Measurements from ENCODE around the gene OMP. TPM values are rescaled to one million over a fixed set of nuclear protein-coding genes. Genes with fewer than 3 reads are reported as not detected.

The OMP gene
- total RNA-seq, 1 donor from 2014 or later, result not detected

GRCh38 chr11:77111277-77111676 lies 8.6 kb downstream of the OMP start:
- Mint-ChIP-seq H3K27me3 (ENCODE audit: low read depth) (no peaks in the 10 kb centered on the region), H3K4me3 (no peak overlapping the region), H3K9me3 (no peaks in the 10 kb centered on the region), H3K4me1 (peaks cover 5% of the 10 kb centered on the region), H3K27ac (ENCODE audit: unreplicated experiment) (peak overlapping the region; percentile 13), H3K36me3 (ENCODE audit: low read depth) (no peaks in the 10 kb centered on the region)
- no peak for DNase-seq (ENCODE audit: low read depth, low spot score)
- TF ChIP-seq CTCF (conservative IDR thresholded peaks at IDR 0.05), result no peak

- Mint-ChIP-seq H3K36me3 (ENCODE audit: low read depth) (no peaks in the 10 kb centered on the region), H3K9me3 (no peaks in the 10 kb centered on the region), H3K27me3 (ENCODE audit: low read depth) (no peaks in the 10 kb centered on the region), H3K27ac (ENCODE audit: unreplicated experiment) (no peak overlapping the region), H3K4me1 (peaks cover 5% of the 10 kb centered on the region), H3K4me3 (no peak overlapping the region)
- no peak for TF ChIP-seq CTCF (conservative IDR thresholded peaks at IDR 0.05)
- no peak for DNase-seq (ENCODE audit: low read depth, low spot score)
Observed at GRCh38 chr11:77111946-77112345, 9.3 kb downstream of the OMP start.

DNA sequence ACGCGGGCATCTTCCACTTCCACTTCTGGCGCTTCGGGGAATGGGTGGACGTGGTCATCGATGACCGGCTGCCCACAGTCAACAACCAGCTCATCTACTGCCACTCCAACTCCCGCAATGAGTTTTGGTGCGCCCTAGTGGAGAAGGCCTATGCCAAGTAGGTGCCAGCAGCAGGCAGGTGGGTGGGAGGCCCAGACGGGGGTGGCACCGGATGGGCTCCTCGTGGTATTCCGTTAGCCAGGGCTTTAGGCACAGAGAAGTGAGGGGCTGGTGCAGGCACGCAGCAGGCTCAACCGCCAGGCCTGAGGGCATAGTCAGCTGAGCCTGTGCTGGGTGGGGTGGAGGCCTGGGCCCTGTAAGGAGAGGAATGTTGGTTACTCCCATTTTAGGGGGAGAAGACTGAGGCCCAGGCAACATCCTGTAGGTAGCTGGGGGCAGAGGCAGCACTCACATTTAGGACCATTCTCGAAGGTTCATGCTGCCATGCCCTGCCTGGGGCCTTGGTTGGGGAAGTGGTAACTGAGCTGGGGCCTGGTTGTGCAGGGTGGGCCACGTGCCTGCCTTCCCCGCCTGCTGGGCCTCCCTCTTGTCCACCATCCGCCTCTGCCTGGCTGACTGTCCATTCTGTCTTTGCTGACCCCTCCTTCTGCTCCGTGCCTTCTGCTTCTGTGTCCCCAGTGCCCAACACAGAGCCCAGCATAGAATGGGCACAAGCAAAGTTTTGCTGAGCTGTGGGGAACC lies 10.2 kb downstream of the OMP start:
- Mint-ChIP-seq H3K9me3 (no peaks in the 10 kb centered on the region), H3K4me3 (no peak overlapping the region), H3K4me1 (peaks cover 13% of the 10 kb centered on the region), H3K36me3 (ENCODE audit: low read depth) (no peaks in the 10 kb centered on the region), H3K27me3 (ENCODE audit: low read depth) (no peaks in the 10 kb centered on the region), H3K27ac (ENCODE audit: unreplicated experiment) (no peak overlapping the region)
- DNase-seq (ENCODE audit: low read depth, low spot score), result no peak
- TF ChIP-seq CTCF (conservative IDR thresholded peaks at IDR 0.05), result no peak

DNA sequence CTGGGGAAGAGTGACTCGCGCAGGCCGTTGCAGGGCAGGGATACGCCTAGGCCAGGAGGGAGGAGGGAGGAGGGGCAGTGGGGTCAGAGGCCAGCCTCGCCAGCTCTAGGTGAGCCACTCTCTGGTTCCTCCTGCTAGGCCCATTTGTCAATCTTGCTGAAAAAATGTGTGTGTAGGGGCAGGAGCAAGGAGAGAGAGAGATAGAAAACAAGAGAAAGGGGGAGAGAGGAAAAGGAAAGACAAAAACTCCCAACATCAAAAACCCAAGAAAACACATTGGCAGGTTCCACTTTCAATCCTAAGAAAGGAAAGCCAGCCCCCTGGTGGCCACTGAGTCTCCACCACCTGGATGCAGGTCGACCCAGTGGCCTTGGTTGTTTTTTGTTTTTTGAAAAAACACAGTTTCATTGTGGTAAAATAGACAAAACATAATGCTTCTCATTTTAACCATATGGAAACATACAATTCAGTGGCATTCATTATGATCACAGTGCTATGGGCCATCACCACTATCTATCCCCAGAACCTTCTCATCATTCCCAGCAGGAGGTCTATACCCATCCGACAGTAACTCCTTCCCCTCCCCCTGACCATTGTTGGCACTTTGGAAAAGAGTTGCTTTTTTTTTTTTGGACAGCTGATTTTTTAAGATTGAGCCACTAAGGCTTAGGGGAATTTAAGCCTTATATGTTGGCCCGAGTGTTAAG lies 10.9 kb downstream of the OMP start:
- DNase-seq (ENCODE audit: low read depth, low spot score), result peak; percentile 29

DNA sequence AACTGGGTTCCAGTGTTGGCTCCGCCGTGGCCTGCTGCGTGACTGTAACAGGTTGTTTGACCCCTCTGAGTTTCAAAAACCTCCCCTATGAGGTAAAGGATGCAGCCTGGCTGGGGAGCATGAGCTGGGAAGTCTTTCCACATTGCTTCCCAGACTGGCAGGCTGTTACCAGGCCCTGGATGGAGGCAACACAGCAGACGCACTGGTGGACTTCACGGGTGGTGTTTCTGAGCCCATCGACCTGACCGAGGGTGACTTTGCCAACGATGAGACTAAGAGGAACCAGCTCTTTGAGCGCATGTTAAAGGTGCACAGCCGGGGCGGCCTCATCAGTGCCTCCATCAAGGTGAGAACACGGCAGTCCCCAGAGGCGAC lies 11.4 kb downstream of the OMP start:
- no peak for TF ChIP-seq CTCF (conservative IDR thresholded peaks at IDR 0.05)

More for the DNA sequence above, 10.9 kb downstream of the OMP start:
- TF ChIP-seq CTCF (conservative IDR thresholded peaks at IDR 0.05), result peak; percentile 76
- Mint-ChIP-seq H3K4me3 (no peak overlapping the region), H3K4me1 (peaks cover 13% of the 10 kb centered on the region), H3K27ac (ENCODE audit: unreplicated experiment) (no peak overlapping the region), H3K36me3 (ENCODE audit: low read depth) (no peaks in the 10 kb centered on the region), H3K9me3 (no peaks in the 10 kb centered on the region), H3K27me3 (ENCODE audit: low read depth) (no peaks in the 10 kb centered on the region)

More for the DNA sequence above, 11.4 kb downstream of the OMP start:
- no peak overlapping the region for H3K4me3 Mint-ChIP-seq
- no peak overlapping the region for H3K27ac Mint-ChIP-seq (ENCODE audit: unreplicated experiment)
- H3K4me1 Mint-ChIP-seq, result peaks cover 13% of the 10 kb centered on the region
- H3K36me3 Mint-ChIP-seq (ENCODE audit: low read depth), result no peaks in the 10 kb centered on the region
- no peaks in the 10 kb centered on the region for H3K9me3 Mint-ChIP-seq
- H3K27me3 Mint-ChIP-seq (ENCODE audit: low read depth), result no peaks in the 10 kb centered on the region
- DNase-seq (ENCODE audit: low read depth, low spot score), result no peak
